ENCODE measurements around the gene GFOD1. TPM values are rescaled to one million over a fixed set of nuclear protein-coding genes. Genes with fewer than 3 reads are reported as not detected.
A peak's percentile ranks its signal among the peaks of the same experiment; 100 is the strongest.

The GFOD1 gene
- polyA plus RNA-seq, 1 of the 3 experiments (the other 2 are of a cell fraction), result 1.6 TPM

- DNase-seq, result no peak
- no peak overlapping the region for H3K27ac ChIP-seq (ENCODE audit: low read depth in 2 of 2, low read length in 1 of 2)
- peaks cover 12% of the 10 kb centered on the region; the same call in 1 of the 2 replicates for H3K79me2 ChIP-seq (ENCODE audit: insufficient read depth)
- TF ChIP-seq IRF3 (IDR thresholded peaks at IDR 0.05; ENCODE audit: low read depth, low read length), result no peak
- TF ChIP-seq GABPA (IDR thresholded peaks at IDR 0.05; ENCODE audit: low read depth), result no peak
- TF ChIP-seq EZH2phosphoT487 (IDR thresholded peaks at IDR 0.05; ENCODE audit: borderline replicate concordance, low read depth), result no peak
- TF ChIP-seq RFX5 (IDR thresholded peaks at IDR 0.05; ENCODE audit: low read length), result no peak
- ChIA-PET CTCF (interaction anchor here (0.6 kb wide), 2 partner anchors 15 to 150 kb away, joined by 3 read pairs; no protein-coding TSS in a partner anchor), POLR2A (no interaction called here)
- no peak overlapping the region for H2AFZ ChIP-seq (ENCODE audit: low read depth)
- no peaks in the 10 kb centered on the region for H3K27me3 ChIP-seq (ENCODE audit: insufficient read depth)
- H3K36me3 ChIP-seq (replicated peaks in 1 of 2; ENCODE audit: control insufficient read depth in 1 of 2, insufficient read depth in 2 of 2, low read length in 1 of 2), result no peaks in the 10 kb centered on the region
- no peak overlapping the region for H3K4me3 ChIP-seq (ENCODE audit: low read depth in 2 of 2, low read length in 1 of 2)
- H3K4me1 ChIP-seq (ENCODE audit: control insufficient read depth in 1 of 2, insufficient read depth in 2 of 2, low read depth in 1 of 2, low read length in 1 of 2), result peaks cover 3 to 14% of the 10 kb centered on the region in 2 experiments; a peak in 3 of 4 replicates
- H3F3A ChIP-seq (replicated peaks; ENCODE audit: insufficient read depth), result no peaks in the 10 kb centered on the region
- no peaks in the 10 kb centered on the region for H3K9me3 ChIP-seq
- no peaks in the 10 kb centered on the region for H4K20me1 ChIP-seq (ENCODE audit: insufficient read depth)
- no peak overlapping the region for H3K9ac ChIP-seq
- H3K9me2 ChIP-seq, result no peaks in the 10 kb centered on the region
- 92% methylated on average over 8 of the region's 8 CpGs for WGBS (ENCODE audit: low lambda C conversion rate)
- no peak overlapping the region for H3K4me2 ChIP-seq
These were observed 1.5 kb upstream of the GFOD1 start for GRCh38 chr6:13488896-13489237.

DNA sequence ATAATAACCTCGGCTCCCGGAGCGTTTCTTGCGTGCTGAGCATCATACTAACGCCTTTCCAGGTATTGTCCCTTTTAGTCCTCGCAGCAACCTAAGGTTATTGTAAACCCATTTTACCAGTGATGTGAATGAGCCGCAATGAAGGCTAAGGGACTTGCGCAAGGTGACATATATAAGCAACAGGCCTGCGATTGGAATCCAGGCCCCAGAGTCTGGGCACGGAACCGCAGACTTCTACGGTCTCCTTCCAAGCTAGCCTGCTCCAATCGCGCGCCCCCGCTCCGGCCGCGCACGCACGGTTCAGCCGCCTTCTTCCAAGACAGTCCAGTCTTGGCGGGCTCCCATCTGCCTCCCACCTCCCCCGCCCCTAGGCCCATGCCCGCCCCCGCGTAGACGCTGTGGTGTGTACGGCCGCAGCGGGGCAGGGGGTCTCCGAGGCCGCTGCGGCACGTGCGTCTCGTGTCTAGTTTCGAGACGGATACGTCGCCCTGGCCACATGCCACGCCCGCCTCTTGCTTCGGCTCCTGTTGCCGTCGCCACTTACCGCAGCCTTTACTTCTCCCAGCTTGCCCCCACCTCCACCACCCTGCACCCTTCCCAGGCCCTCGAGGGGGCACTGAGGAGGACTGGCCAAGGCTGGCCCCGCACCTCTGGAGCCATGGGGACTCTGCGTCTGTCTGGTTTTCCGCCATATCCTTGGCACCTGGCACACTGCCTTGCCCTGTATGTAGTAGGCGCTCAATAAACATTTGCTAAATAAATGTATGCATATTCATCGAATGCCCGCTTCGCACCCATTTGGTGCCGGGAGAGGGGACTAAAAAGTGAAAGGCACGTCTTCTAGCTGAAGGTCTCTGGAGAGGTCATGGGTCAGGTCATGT, 855 bp upstream of the GFOD1 start:
- peak overlapping the region; percentile 96 for H2AFZ ChIP-seq (ENCODE audit: low read depth)
- H3K9me2 ChIP-seq, result no peaks in the 10 kb centered on the region
- peak; percentile 52 for DNase-seq
- peaks cover 12% of the 10 kb centered on the region; the same call in 1 of the 2 replicates for H3K79me2 ChIP-seq (ENCODE audit: insufficient read depth)
- H3K4me3 ChIP-seq (ENCODE audit: low read depth in 2 of 2, low read length in 1 of 2), result peak overlapping the region; percentile 62 to 78
- H3K27me3 ChIP-seq (ENCODE audit: insufficient read depth), result no peaks in the 10 kb centered on the region
- ChIA-PET POLR2A (interaction anchor here (0.9 to 1.3 kb wide), 2 partner anchors 86 to 126 kb away, joined by 3 to 8 read pairs; partner anchors contain the start of genes NOL7 and SIRT5), CTCF (interaction anchor here (0.6 to 2.1 kb wide), 5 partner anchors 14 to 150 kb away, joined by 3 to 7 read pairs (median 3); partner anchors contain the start of gene NOL7)
- peak overlapping the region in 1 of 2 experiments; percentile 47; a peak in 2 of 4 replicates for H3K27ac ChIP-seq (ENCODE audit: low read depth in 2 of 2, low read length in 1 of 2)
- no peaks in the 10 kb centered on the region for H3K36me3 ChIP-seq (replicated peaks in 1 of 2; ENCODE audit: control insufficient read depth in 1 of 2, insufficient read depth in 2 of 2, low read length in 1 of 2)
- peak; percentile 15; the same call in 1 of the 2 replicates for TF ChIP-seq NRF1 (IDR thresholded peaks at IDR 0.05; ENCODE audit: low read depth, low read length)
- no peak for TF ChIP-seq SIN3A (IDR thresholded peaks at IDR 0.05; ENCODE audit: borderline replicate concordance, low read depth, low read length)
- TF ChIP-seq MXI1 (IDR thresholded peaks at IDR 0.05; ENCODE audit: low read depth, low read length), result no peak
- no peak for TF ChIP-seq SMC3 (IDR thresholded peaks at IDR 0.05; ENCODE audit: low read depth, low read length)
- H3K4me2 ChIP-seq, result peak overlapping the region; percentile 93
- WGBS (ENCODE audit: low lambda C conversion rate), result 63% methylated on average over 32 of the region's 57 CpGs
- peak overlapping the region; percentile 37; the same call in 1 of the 2 replicates for H3K9ac ChIP-seq
- no peaks in the 10 kb centered on the region for H3F3A ChIP-seq (replicated peaks; ENCODE audit: insufficient read depth)
- H3K4me1 ChIP-seq (ENCODE audit: control insufficient read depth in 1 of 2, insufficient read depth in 2 of 2, low read depth in 1 of 2, low read length in 1 of 2), result peaks cover 3 to 14% of the 10 kb centered on the region in 2 experiments; a peak in 3 of 4 replicates
- H4K20me1 ChIP-seq (ENCODE audit: insufficient read depth), result no peaks in the 10 kb centered on the region
- H3K9me3 ChIP-seq, result no peaks in the 10 kb centered on the region
